Measurements from ENCODE around the gene NCBP1. TPM values are rescaled to one million over a fixed set of nuclear protein-coding genes. Genes with fewer than 3 reads are reported as not detected.
A peak's percentile ranks its signal among the peaks of the same experiment; 100 is the strongest.

NCBP1 gene
- total and polyA plus RNA-seq, 7 experiments from 2014 or later = 15.9 to 42.2 (median 35.6) TPM

DNA sequence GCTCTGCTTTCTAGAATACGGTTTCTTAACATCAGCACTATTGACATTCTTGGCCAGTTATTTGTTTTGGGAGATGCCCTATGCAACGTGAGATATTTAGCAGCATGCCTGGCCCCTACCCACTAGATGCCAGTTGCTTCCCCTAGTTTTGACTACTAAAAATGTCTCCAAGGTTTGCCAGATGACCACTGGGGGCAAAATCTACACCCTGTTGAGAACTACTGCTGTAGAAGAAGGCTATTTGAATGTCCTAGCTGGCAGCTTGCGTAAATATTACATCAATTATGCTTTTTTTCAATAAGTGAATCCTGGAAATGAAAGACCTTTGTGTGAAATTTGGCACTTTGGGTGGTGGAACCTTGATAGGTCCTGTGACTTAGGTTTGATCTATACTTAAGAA is 5.0 kb downstream of the NCBP1 start:
- Histone ChIP-seq H3K4me3 (ENCODE audit: low read length) (no peak overlapping the region), H3K36me3 (ENCODE audit: control insufficient read depth in 2 of 3, insufficient read depth in 3 of 3, low read length in 3 of 3) (peaks cover 0 to 27% (median 3%) of the 10 kb centered on the region in 3 experiments), H3K9me3 (ENCODE audit: control insufficient read depth in 2 of 3, low read length in 3 of 3) (no peaks in the 10 kb centered on the region), H3K4me1 (ENCODE audit: control insufficient read depth in 2 of 2, insufficient read depth in 2 of 2, low read length in 2 of 2) (peaks cover 35 to 40% of the 10 kb centered on the region in 2 donors), H3K27me3 (ENCODE audit: control insufficient read depth in 2 of 2, insufficient read depth in 2 of 2, low read length in 2 of 2) (no peaks in the 10 kb centered on the region), H3K27ac (ENCODE audit: low read depth, low read length) (no peak overlapping the region)
- H3K27ac Mint-ChIP-seq = peak overlapping the region in 2 of 9 donors; percentile 8 to 11
- H3K4me1 Mint-ChIP-seq = peaks cover 46 to 71% (median 67%) of the 10 kb centered on the region in 7 donors
- DNase-seq = no peak
- intact Hi-C loops (cut with micrococcal nuclease) = no loop called here
- ChIA-PET CTCF (interaction anchor here (0.9 kb wide), 1 partner anchor 1690 kb away, joined by 3 read pairs; no protein-coding TSS in a partner anchor), POLR2A (interaction anchor here (0.6 to 0.9 kb wide), 2 partner anchors 58 to 451 kb away, joined by 3 read pairs; no protein-coding TSS in a partner anchor)
- H3K9me3 Mint-ChIP-seq = peaks cover 0 to 1% (median 0%) of the 10 kb centered on the region in 11 donors
- H3K36me3 Mint-ChIP-seq = peaks cover 5 to 24% (median 7%) of the 10 kb centered on the region in 5 donors
- H3K4me3 Mint-ChIP-seq = peak overlapping the region in 1 of 10 donors; percentile 71
- H3K27me3 Mint-ChIP-seq = no peaks in the 10 kb centered on the region
- no peak for ATAC-seq

GRCh38 chr9:97640325-97640724 is 6.7 kb downstream of the NCBP1 start:
- Mint-ChIP-seq H3K27me3 (no peaks in the 10 kb centered on the region), H3K4me1 (peaks cover 40 to 60% (median 55%) of the 10 kb centered on the region in 7 donors), H3K9me3 (peaks cover 0 to 1% (median 0%) of the 10 kb centered on the region in 11 donors), H3K4me3 (no peak overlapping the region), H3K27ac (peak overlapping the region in 3 of 9 donors; percentile 20 to 44 (median 40)), H3K36me3 (peaks cover 9 to 29% (median 12%) of the 10 kb centered on the region in 5 donors)
- DNase-seq (no peak), ATAC-seq (no peak)
- peaks cover 27 to 29% of the 10 kb centered on the region in 2 donors for H3K4me1 ChIP-seq (ENCODE audit: control insufficient read depth in 2 of 2, insufficient read depth in 2 of 2, low read length in 2 of 2)
- no peaks in the 10 kb centered on the region for H3K9me3 ChIP-seq (ENCODE audit: control insufficient read depth in 2 of 3, low read length in 3 of 3)
- no peak overlapping the region for H3K4me3 ChIP-seq (ENCODE audit: low read length)
- CTCF ChIA-PET = interaction anchor here (2.2 kb wide), 1 partner anchor 24 kb away, joined by 6 read pairs; no protein-coding TSS in a partner anchor
- no peak overlapping the region for H3K27ac ChIP-seq (ENCODE audit: low read depth, low read length)
- H3K36me3 ChIP-seq (ENCODE audit: control insufficient read depth in 2 of 3, insufficient read depth in 3 of 3, low read length in 3 of 3) = peaks cover 0 to 37% (median 7%) of the 10 kb centered on the region in 3 experiments
- intact Hi-C loops (cut with micrococcal nuclease) = no loop called here
- POLR2A ChIA-PET = interaction anchor here (1.0 kb wide), 2 partner anchors 10 to 21 kb away, joined by 3 read pairs; no protein-coding TSS in a partner anchor
- no peaks in the 10 kb centered on the region for H3K27me3 ChIP-seq (ENCODE audit: control insufficient read depth in 2 of 2, insufficient read depth in 2 of 2, low read length in 2 of 2)

- intact Hi-C loops (cut with micrococcal nuclease) = no loop called here
- H3K36me3 ChIP-seq (ENCODE audit: control insufficient read depth in 2 of 3, insufficient read depth in 3 of 3, low read length in 3 of 3) = peaks cover 11 to 69% (median 14%) of the 10 kb centered on the region in 3 experiments
- no peaks in the 10 kb centered on the region for H3K9me3 Mint-ChIP-seq
- no peak for ATAC-seq
- H3K36me3 Mint-ChIP-seq = peaks cover 9 to 37% (median 17%) of the 10 kb centered on the region in 5 donors
- H3K4me3 ChIP-seq (ENCODE audit: low read length) = no peak overlapping the region
- DNase-seq = no peak
- H3K27ac Mint-ChIP-seq = peak overlapping the region in 1 of 9 donors; percentile 28
- H3K4me3 Mint-ChIP-seq = no peak overlapping the region
- no peaks in the 10 kb centered on the region for H3K27me3 Mint-ChIP-seq
- no peak overlapping the region for H3K27ac ChIP-seq (ENCODE audit: low read depth, low read length)
- ChIA-PET CTCF (no interaction called here), POLR2A (interaction anchor here (1.3 to 1.8 kb wide), 3 partner anchors 9 to 12 kb away, joined by 4 to 16 read pairs (median 4); partner anchors contain the start of genes NCBP1 and TSTD2)
- no peaks in the 10 kb centered on the region for H3K27me3 ChIP-seq (ENCODE audit: control insufficient read depth in 2 of 2, insufficient read depth in 2 of 2, low read length in 2 of 2)
- no peaks in the 10 kb centered on the region for H3K4me1 ChIP-seq (ENCODE audit: control insufficient read depth in 2 of 2, insufficient read depth in 2 of 2, low read length in 2 of 2)
- peaks cover 6 to 16% (median 11%) of the 10 kb centered on the region in 7 donors for H3K4me1 Mint-ChIP-seq
- H3K9me3 ChIP-seq (ENCODE audit: control insufficient read depth in 2 of 3, low read length in 3 of 3) = no peaks in the 10 kb centered on the region
Measured at GRCh38 chr9:97645720-97646119, 12.1 kb downstream of the NCBP1 start.

GRCh38 chr9:97647996-97648395 is 14.4 kb downstream of the NCBP1 start:
- no peak overlapping the region for H3K4me3 Mint-ChIP-seq
- ChIA-PET POLR2A (interaction anchor here (1.0 kb wide), 1 partner anchor 40 kb away, joined by 3 read pairs; no protein-coding TSS in a partner anchor), CTCF (interaction anchor here (0.5 to 0.6 kb wide), 2 partner anchors 394 to 1119 kb away, joined by 3 to 4 read pairs; no protein-coding TSS in a partner anchor)
- H3K4me1 Mint-ChIP-seq = peaks cover 3 to 25% (median 10%) of the 10 kb centered on the region in 7 donors
- Histone ChIP-seq H3K4me1 (ENCODE audit: control insufficient read depth in 2 of 2, insufficient read depth in 2 of 2, low read length in 2 of 2) (no peaks in the 10 kb centered on the region), H3K27me3 (ENCODE audit: control insufficient read depth in 2 of 2, insufficient read depth in 2 of 2, low read length in 2 of 2) (no peaks in the 10 kb centered on the region), H3K4me3 (ENCODE audit: low read length) (no peak overlapping the region), H3K27ac (ENCODE audit: low read depth, low read length) (no peak overlapping the region), H3K36me3 (ENCODE audit: control insufficient read depth in 2 of 3, insufficient read depth in 3 of 3, low read length in 3 of 3) (peaks cover 11 to 76% (median 17%) of the 10 kb centered on the region in 3 experiments), H3K9me3 (ENCODE audit: control insufficient read depth in 2 of 3, low read length in 3 of 3) (no peaks in the 10 kb centered on the region)
- peak overlapping the region in 2 of 9 donors; percentile 6 to 30 for H3K27ac Mint-ChIP-seq
- intact Hi-C loops (cut with micrococcal nuclease) = no loop called here
- DNase-seq (no peak), ATAC-seq (no peak)
- no peaks in the 10 kb centered on the region for H3K9me3 Mint-ChIP-seq
- H3K36me3 Mint-ChIP-seq = peaks cover 9 to 36% (median 20%) of the 10 kb centered on the region in 5 donors
- H3K27me3 Mint-ChIP-seq = no peaks in the 10 kb centered on the region

- Mint-ChIP-seq H3K4me3 (no peak overlapping the region), H3K27ac (peak overlapping the region in 1 of 9 donors; percentile 28), H3K27me3 (no peaks in the 10 kb centered on the region), H3K4me1 (peaks cover 0 to 18% (median 3%) of the 10 kb centered on the region in 7 donors), H3K9me3 (no peaks in the 10 kb centered on the region), H3K36me3 (peaks cover 5 to 48% (median 26%) of the 10 kb centered on the region in 5 donors)
- H3K27ac ChIP-seq (ENCODE audit: low read depth, low read length) = no peak overlapping the region
- no peaks in the 10 kb centered on the region for H3K9me3 ChIP-seq (ENCODE audit: control insufficient read depth in 2 of 3, low read length in 3 of 3)
- intact Hi-C loops (cut with micrococcal nuclease) = loop anchor here (2.0 to 5.0 kb wide), 2 partner anchors 19 to 41 kb away; partner anchors contain the start of genes NCBP1 (in 1 of the 2) and TSTD2 (in 1 of the 2)
- no peak overlapping the region for H3K4me3 ChIP-seq (ENCODE audit: low read length)
- H3K36me3 ChIP-seq (ENCODE audit: control insufficient read depth in 2 of 3, insufficient read depth in 3 of 3, low read length in 3 of 3) = peaks cover 17 to 83% (median 40%) of the 10 kb centered on the region in 3 experiments
- no peaks in the 10 kb centered on the region for H3K27me3 ChIP-seq (ENCODE audit: control insufficient read depth in 2 of 2, insufficient read depth in 2 of 2, low read length in 2 of 2)
- ATAC-seq (no peak), DNase-seq (no peak)
- ChIA-PET POLR2A (interaction anchor here (0.7 to 1.2 kb wide), 2 partner anchors 12 to 44 kb away, joined by 3 to 7 read pairs; no protein-coding TSS in a partner anchor), CTCF (no interaction called here)
- H3K4me1 ChIP-seq (ENCODE audit: control insufficient read depth in 2 of 2, insufficient read depth in 2 of 2, low read length in 2 of 2) = no peaks in the 10 kb centered on the region
Measured at GRCh38 chr9:97651646-97652045, 18.0 kb downstream of the NCBP1 start.

DNA sequence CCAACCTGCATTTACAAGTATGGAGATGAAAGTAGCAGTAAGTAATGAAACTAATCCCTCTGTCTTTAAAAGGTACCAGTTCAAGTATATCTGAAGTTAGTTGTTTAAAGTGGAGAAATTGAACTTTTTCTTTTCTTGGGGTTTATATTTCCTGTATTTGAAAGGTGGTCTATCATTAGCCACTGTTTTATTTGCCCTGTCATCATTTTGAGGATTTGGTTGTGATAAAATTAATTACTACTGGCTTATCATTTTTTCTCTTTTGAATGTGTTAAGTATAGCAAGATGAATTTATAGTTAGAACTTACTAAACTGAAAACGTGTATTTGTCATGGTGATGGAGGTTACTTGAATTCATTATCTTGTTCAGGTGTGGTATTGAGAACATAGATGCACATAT is 25.1 kb downstream of the NCBP1 start:
- H3K4me1 Mint-ChIP-seq = peaks cover 3 to 16% (median 10%) of the 10 kb centered on the region in 7 donors
- peaks cover 11 to 65% (median 45%) of the 10 kb centered on the region in 5 donors for H3K36me3 Mint-ChIP-seq
- DNase-seq (no peak), ATAC-seq (no peak)
- intact Hi-C loops (cut with micrococcal nuclease) = no loop called here
- Histone ChIP-seq H3K4me1 (ENCODE audit: control insufficient read depth in 2 of 2, insufficient read depth in 2 of 2, low read length in 2 of 2) (no peaks in the 10 kb centered on the region), H3K27me3 (ENCODE audit: control insufficient read depth in 2 of 2, insufficient read depth in 2 of 2, low read length in 2 of 2) (no peaks in the 10 kb centered on the region), H3K4me3 (ENCODE audit: low read length) (no peak overlapping the region), H3K36me3 (ENCODE audit: control insufficient read depth in 2 of 3, insufficient read depth in 3 of 3, low read length in 3 of 3) (peaks cover 19 to 87% (median 69%) of the 10 kb centered on the region in 3 experiments), H3K27ac (ENCODE audit: low read depth, low read length) (no peak overlapping the region), H3K9me3 (ENCODE audit: control insufficient read depth in 2 of 3, low read length in 3 of 3) (no peaks in the 10 kb centered on the region)
- H3K27me3 Mint-ChIP-seq = no peaks in the 10 kb centered on the region
- no peaks in the 10 kb centered on the region for H3K9me3 Mint-ChIP-seq
- peak overlapping the region in 3 of 9 donors; percentile 2 to 59 (median 20) for H3K27ac Mint-ChIP-seq
- no peak overlapping the region for H3K4me3 Mint-ChIP-seq
- ChIA-PET POLR2A (no interaction called here), CTCF (no interaction called here)
